ENCODE data around the gene NHEJ1.

DNA sequence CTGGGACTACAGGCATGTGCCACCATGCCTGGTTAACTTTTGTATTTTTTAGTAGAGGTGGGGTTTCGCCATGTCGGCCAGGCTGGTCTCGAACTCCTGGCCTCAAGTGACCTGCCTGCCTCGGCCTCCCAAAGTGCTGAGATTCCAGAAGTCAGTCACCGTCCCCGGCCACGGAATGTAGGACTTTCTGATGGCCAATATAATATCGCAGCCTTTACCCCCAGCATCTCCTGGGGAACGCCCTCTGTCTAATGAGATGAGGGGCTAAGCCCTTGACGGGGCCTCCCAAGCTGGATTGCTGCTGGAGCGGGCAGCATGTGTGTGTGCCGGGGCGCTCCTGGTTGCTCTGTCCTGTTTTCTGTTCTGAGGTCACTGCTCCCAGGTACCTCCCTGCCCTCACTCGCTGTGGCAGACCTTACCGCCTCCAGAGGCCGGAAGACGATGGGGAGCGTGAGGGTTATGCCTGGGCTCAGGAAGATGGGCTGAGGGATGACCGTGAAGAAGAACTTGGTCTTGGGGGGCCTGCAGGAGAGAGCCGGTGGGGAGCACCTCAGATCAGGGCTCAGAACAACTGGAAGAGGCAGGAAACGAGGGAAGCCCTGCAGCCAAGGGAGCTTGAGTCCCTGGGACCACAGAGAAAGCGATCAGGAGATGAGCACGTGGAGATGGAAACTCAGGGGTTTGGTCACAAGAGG is 128.4 kb downstream of the NHEJ1 start:
- no peak for TF ChIP-seq GLI4 (CRISPR knock-in tag; IDR thresholded peaks at IDR 0.05; ENCODE audit: borderline replicate concordance)
- TF ChIP-seq SAFB2 (CRISPR knock-in tag; IDR thresholded peaks at IDR 0.05; ENCODE audit: borderline replicate concordance, low read depth) = no peak

All from HepG2 (cell line).